Iris pigment epithelial cell (primary cell): ENCODE data around the gene CRTC3.
"Not testable (repeated sequence)": the region's sequence is repeated elsewhere in the genome, so short reads cannot be mapped to it uniquely, and the experiment has no call there.

ENCODE experiments used
- DNase-seq: peaks from one replicate; pipeline ENCODE4 v3.0.0-alpha.2; 2011; ENCODE audit warnings: low read depth

The CRTC3 gene

GRCh38 chr15:90677807-90678790, 148.4 kb downstream of the CRTC3 start:
- DNase-seq, result no peak

- no peak for DNase-seq
Observed at GRCh38 chr15:90679959-90680358, 150.2 kb downstream of the CRTC3 start.

GRCh38 chr15:90680371-90680935, 150.7 kb downstream of the CRTC3 start:
- peak; percentile 90 for DNase-seq

- DNase-seq, result no peak
Observed at GRCh38 chr15:90681056-90681455, 151.3 kb downstream of the CRTC3 start.

DNA sequence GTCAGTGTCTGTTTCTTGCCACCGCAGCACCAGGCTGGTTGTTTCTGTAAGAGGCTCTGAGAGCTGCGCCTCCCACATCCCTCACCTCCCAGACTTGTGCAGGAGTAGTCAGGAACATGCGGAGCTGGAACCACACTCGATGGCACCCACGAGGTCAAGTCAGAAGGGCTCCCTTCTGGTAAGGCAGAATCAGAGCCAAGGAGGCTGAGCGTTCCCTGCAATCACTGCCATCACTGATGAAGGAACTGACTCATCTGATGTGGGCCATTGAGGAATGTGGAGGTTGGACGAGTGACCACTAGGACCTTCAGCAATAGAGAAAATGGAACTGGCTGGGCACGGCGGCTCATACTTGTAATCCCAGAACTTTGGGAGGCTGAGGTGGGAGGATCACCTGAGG, 151.8 kb downstream of the CRTC3 start:
- DNase-seq, result peak; percentile 90

DNA sequence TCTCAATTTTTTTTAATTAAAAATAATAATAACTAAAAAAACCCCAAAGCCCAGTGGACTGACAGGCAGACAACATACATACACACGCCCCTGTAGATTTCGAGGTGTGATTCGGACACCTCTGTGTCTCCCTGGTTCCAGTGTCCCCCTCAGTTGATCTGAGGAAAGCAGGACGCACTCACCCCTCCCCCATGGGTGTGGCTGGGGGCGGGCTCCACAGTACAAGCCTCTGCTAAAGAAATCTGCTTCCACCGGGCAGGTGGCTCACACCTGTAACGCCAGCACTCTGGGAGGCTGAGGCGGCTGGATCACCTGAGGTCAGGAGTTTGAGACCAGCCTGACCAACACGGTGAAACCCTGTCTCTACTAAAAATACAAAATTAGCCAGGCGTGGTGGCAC, 153.6 kb downstream of the CRTC3 start:
- DNase-seq, result no peak

DNA sequence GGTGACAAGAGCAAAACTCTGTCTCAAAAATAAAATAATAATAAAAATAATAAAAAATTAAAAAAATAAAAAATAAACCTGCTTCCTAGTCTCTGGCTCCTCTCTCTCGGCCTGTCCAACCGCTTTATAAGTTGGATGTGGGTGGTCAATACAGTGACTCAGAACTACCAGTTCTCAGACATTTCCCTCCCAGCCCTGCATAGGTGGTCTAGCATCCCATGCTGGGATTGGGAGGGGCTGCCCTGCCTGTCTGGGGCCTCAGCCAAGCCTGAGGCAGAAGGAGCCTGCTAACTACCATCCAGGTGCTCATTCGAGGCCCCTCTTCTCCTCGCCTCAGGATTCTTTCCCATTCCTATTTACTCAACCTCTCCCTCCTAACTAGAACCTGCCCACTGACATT, 154.2 kb downstream of the CRTC3 start:
- DNase-seq, result no peak

GRCh38 chr15:90684281-90684680, 154.6 kb downstream of the CRTC3 start:
- no peak for DNase-seq

- DNase-seq, result no peak
Observed at GRCh38 chr15:90685591-90686434, 156.1 kb downstream of the CRTC3 start.

DNA sequence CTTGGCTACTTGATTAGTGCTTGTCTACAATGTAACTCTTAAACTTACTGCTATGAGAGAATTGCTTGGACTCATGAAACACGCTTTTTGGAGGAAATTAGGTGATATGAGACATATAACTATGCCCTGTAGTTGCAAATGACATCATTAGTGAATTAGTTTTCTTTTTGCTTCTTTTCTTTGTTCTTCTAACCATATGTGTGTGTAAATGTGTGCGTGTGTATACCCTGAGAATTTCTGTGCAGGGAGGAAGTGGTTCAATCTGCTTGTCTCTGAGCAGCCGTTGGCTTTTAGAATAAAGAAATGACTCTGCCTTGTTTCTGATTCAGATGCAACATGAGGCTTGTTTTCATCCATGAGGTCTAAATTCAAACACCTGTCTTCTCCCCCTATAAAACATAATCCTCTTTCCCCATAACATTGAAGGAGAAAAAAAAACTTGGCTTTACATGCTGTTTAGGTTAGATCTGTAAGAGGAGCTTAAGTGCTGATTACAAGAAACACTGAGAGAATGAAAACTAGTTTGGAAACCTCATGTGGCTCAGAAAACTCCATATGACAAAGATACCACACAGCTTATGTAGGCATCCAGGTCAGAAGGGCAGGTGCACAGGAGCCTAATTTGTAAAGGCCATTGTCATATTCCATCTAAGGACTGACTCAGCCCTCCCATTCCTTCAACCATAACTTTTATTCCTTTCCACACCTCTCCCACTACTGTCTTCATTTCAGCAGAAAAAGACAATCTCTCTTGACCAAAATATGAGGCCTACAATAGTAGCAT, 156.9 kb downstream of the CRTC3 start:
- no peak for DNase-seq

DNA sequence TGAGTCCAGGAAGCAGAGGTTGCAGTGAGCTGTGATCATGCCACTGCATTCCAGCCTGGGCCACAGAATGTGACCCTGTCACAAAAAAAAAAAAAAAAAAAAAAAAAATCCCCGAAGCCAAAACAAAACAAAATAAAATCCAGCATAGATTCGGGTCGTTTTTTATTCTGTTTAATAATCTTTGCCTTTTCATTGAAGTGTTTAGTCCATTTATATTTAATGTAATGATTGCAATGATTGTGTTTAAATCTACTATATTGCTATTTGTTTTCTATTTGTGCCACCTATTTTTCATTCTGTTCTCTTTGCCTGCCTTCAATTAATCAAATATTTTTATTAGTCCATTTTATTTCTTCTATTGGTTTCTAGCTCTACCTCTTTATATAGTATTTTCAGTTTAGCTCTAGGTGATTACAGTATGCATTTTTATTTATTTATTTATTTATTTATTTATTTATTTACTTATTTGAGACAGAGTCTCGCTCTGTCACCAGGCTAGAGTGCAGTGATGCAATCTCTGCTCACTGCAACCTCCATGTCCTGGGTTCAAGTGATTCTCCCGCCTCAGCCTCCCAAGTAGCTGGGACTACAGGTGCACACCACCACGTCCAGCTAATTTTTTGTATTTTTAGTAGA, 159.7 kb downstream of the CRTC3 start:
- DNase-seq, result not testable (repeated sequence)

DNA sequence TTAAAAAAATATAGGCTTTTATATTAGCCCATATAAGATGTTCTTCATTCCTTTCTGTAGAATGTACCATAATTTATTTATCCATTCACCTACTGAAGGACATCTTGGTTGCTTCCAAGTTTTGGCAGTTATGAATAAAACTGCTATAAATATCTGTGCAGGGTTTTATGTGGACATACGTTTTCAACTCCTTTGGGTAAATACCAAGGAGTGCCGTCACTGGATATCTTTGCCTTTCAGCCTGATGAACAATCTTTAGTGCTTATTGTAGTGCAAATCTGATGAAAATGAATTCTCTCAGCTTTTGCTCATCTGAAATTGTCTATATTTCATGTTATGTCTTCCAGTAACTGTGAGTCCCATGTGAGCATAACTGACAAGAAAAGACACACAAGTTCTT, 160.9 kb downstream of the CRTC3 start:
- no peak for DNase-seq

GRCh38 chr15:90691369-90691768, 161.6 kb downstream of the CRTC3 start:
- DNase-seq, result no peak

- no peak for DNase-seq
Observed at GRCh38 chr15:90691982-90692773, 162.5 kb downstream of the CRTC3 start.
